ENCODE data around the gene TRAF3. TPM values are rescaled to one million over a fixed set of nuclear protein-coding genes. Genes with fewer than 3 reads are reported as not detected.
A peak's percentile ranks its signal among the peaks of the same experiment; 100 is the strongest.

TRAF3 gene
- total RNA-seq, 5 donors from 2014 or later (not counting 1 experiment from before 2014, with no cell fraction given) = 29.6 to 46.1 (median 35.7) TPM

DNA sequence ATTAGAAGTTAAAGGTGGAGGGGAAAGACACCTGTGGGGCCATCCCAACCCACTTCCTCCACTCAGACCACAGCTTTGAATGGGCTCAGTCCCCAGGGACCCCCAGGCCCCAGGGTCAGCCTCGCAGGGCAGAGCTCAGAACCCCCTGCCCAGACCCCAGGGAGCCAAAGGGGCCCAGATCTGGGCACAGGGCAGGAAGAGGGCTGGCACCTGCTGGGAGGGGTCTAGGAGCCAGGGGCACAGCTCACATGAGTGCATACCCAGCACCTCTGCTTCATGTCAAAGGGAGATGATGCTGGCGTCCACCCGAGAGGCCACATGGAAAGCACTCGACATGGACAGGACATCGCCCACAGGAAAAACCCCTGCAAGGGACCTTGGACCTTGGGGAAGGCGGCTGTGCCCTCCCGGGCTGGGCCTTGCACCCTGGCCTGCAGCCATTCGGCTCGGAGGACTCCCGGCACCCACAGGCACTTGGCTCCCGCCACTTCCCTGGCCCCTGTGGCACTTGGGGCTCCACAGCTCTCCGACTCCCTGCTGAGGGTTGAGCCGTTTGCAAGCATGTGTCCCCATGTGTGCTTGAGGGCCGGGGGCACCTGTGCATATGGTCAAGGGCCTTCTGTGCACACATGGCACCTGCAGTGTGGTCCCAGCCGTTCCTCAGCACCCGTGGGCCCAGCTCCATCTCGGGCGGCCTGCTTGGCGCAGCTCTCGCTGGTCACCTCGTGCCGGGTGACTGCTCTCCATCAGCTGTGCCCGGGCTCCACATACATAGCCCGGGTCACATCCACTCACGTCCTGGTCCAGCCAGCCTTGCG lies 137.4 kb downstream of the TRAF3 start:
- ChIA-PET POLR2A (no interaction called here), CTCF (interaction anchor here in 1 of 2 donors (0.5 kb wide), 1 partner anchor 362 kb away, joined by 4 read pairs; no protein-coding TSS in a partner anchor)
- Histone ChIP-seq H3K27me3 (replicated peaks in 1 of 2; ENCODE audit: control insufficient read depth in 2 of 2, extremely low read depth in 1 of 2, insufficient read depth in 2 of 2, low read length in 1 of 2) (no peaks in the 10 kb centered on the region), H3K4me1 (ENCODE audit: control insufficient read depth in 1 of 2, extremely low read depth in 1 of 2, insufficient read depth in 2 of 2, low read length in 2 of 2) (peaks cover 0 to 11% of the 10 kb centered on the region in 2 experiments), H3K27ac (ENCODE audit: low read length) (no peak overlapping the region), H3K9me3 (no peaks in the 10 kb centered on the region), H3K36me3 (ENCODE audit: control insufficient read depth in 2 of 2, extremely low read depth in 1 of 2, insufficient read depth in 1 of 2, low read length in 1 of 2) (peaks cover 5 to 10% of the 10 kb centered on the region in 2 donors), H3K4me3 (ENCODE audit: control insufficient read depth in 1 of 2, extremely low read depth in 1 of 2, low read length in 1 of 2) (no peak overlapping the region)
- no peak overlapping the region for H3K4me3 Mint-ChIP-seq
- no peaks in the 10 kb centered on the region for H3K27me3 Mint-ChIP-seq
- no peak for ATAC-seq (replicated peaks in 1 of 4)
- no peak overlapping the region for H3K27ac Mint-ChIP-seq
- peaks cover 0 to 5% (median 0%) of the 10 kb centered on the region in 3 donors for H3K4me1 Mint-ChIP-seq
- H3K9me3 Mint-ChIP-seq = no peaks in the 10 kb centered on the region
- H3K36me3 Mint-ChIP-seq = peaks cover 6% of the 10 kb centered on the region
- no peak for DNase-seq
- WGBS (ENCODE audit: insufficient coverage) = 93% methylated on average over 26 of the region's 26 CpGs

- ChIA-PET CTCF (no interaction called here), POLR2A (no interaction called here)
- Histone ChIP-seq H3K27me3 (replicated peaks in 1 of 2; ENCODE audit: control insufficient read depth in 2 of 2, extremely low read depth in 1 of 2, insufficient read depth in 2 of 2, low read length in 1 of 2) (no peaks in the 10 kb centered on the region), H3K4me3 (ENCODE audit: control insufficient read depth in 1 of 2, extremely low read depth in 1 of 2, low read length in 1 of 2) (no peak overlapping the region), H3K9me3 (no peaks in the 10 kb centered on the region), H3K27ac (ENCODE audit: low read length) (no peak overlapping the region), H3K36me3 (ENCODE audit: control insufficient read depth in 2 of 2, extremely low read depth in 1 of 2, insufficient read depth in 1 of 2, low read length in 1 of 2) (peaks cover 5 to 8% of the 10 kb centered on the region in 2 donors), H3K4me1 (ENCODE audit: control insufficient read depth in 1 of 2, extremely low read depth in 1 of 2, insufficient read depth in 2 of 2, low read length in 2 of 2) (peaks cover 0 to 11% of the 10 kb centered on the region in 2 experiments)
- Mint-ChIP-seq H3K9me3 (no peaks in the 10 kb centered on the region), H3K4me1 (peaks cover 0 to 5% (median 0%) of the 10 kb centered on the region in 3 donors), H3K4me3 (no peak overlapping the region), H3K36me3 (peaks cover 6% of the 10 kb centered on the region), H3K27me3 (no peaks in the 10 kb centered on the region), H3K27ac (peak overlapping the region; percentile 21 to 52)
- DNase-seq (no peak), ATAC-seq (replicated peaks in 1 of 4) (no peak)
- 93% methylated on average over 5 of the region's 19 CpGs for WGBS (ENCODE audit: insufficient coverage)
Observed at GRCh38 chr14:102915292-102916110, 138.3 kb downstream of the TRAF3 start.

DNA sequence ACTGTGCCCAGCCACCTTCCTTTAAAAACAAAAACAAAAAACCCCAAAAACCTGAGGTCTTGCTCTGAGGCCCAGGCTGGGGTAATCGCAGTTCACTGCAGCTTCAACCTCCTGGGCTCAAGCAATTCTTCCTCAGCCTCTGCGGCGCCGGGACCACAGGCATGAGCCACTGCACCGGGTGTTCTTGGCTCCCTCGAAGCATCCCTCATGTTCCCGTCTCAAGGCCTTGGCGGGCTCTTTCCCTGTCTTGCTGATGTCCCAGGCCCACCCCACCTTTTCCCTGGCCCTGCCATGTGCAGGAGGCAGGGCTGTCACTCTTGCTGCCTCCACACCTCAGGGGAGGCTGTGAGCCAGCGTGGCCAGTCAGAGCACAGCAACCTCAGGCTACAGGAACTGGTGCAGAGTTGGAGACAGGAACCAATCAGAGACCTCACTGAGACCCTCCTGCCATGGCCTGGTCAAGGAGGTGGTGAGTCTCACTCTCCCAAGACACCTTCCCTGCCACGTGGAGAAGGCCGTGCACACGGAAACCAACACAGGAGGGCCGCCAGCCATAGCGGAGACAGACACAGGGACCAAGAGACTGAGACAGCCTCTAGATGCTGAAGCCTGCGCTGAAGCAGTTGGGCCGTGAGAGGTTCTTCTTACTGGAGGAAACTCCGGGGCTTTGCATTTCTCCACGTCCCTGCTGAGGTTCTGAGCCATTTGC lies 139.3 kb downstream of the TRAF3 start:
- WGBS (ENCODE audit: insufficient coverage) = 82% methylated on average over 17 of the region's 18 CpGs
- POLR2A ChIA-PET = no interaction called here
- no peaks in the 10 kb centered on the region for H3K27me3 Mint-ChIP-seq
- H3K4me1 Mint-ChIP-seq = peaks cover 0 to 5% (median 0%) of the 10 kb centered on the region in 3 donors
- Histone ChIP-seq H3K4me3 (ENCODE audit: control insufficient read depth in 1 of 2, extremely low read depth in 1 of 2, low read length in 1 of 2) (no peak overlapping the region), H3K27me3 (replicated peaks in 1 of 2; ENCODE audit: control insufficient read depth in 2 of 2, extremely low read depth in 1 of 2, insufficient read depth in 2 of 2, low read length in 1 of 2) (no peaks in the 10 kb centered on the region), H3K4me1 (ENCODE audit: control insufficient read depth in 1 of 2, extremely low read depth in 1 of 2, insufficient read depth in 2 of 2, low read length in 2 of 2) (peaks cover 0 to 11% of the 10 kb centered on the region in 2 experiments), H3K9me3 (no peaks in the 10 kb centered on the region), H3K27ac (ENCODE audit: low read length) (no peak overlapping the region), H3K36me3 (ENCODE audit: control insufficient read depth in 2 of 2, extremely low read depth in 1 of 2, insufficient read depth in 1 of 2, low read length in 1 of 2) (peaks cover 1 to 8% of the 10 kb centered on the region in 2 donors)
- no peak overlapping the region for H3K27ac Mint-ChIP-seq
- no peaks in the 10 kb centered on the region for H3K9me3 Mint-ChIP-seq
- H3K4me3 Mint-ChIP-seq = no peak overlapping the region
- CTCF ChIA-PET = interaction anchor here in 1 of 2 donors (1.7 kb wide), 1 partner anchor 222 kb away, joined by 8 read pairs; no protein-coding TSS in a partner anchor
- no peak for ATAC-seq (replicated peaks in 1 of 4)
- no peak for DNase-seq
- no peaks in the 10 kb centered on the region for H3K36me3 Mint-ChIP-seq

- POLR2A ChIA-PET = no interaction called here
- no peak for DNase-seq
- H3K4me1 Mint-ChIP-seq = peaks cover 0 to 5% (median 0%) of the 10 kb centered on the region in 3 donors
- H3K36me3 Mint-ChIP-seq = no peaks in the 10 kb centered on the region
- 91% methylated on average over 6 of the region's 6 CpGs for WGBS (ENCODE audit: insufficient coverage)
- no peaks in the 10 kb centered on the region for H3K9me3 Mint-ChIP-seq
- Histone ChIP-seq H3K9me3 (no peaks in the 10 kb centered on the region), H3K36me3 (ENCODE audit: control insufficient read depth in 2 of 2, extremely low read depth in 1 of 2, insufficient read depth in 1 of 2, low read length in 1 of 2) (peaks cover 0 to 5% of the 10 kb centered on the region in 2 donors), H3K27ac (ENCODE audit: low read length) (no peak overlapping the region), H3K27me3 (replicated peaks in 1 of 2; ENCODE audit: control insufficient read depth in 2 of 2, extremely low read depth in 1 of 2, insufficient read depth in 2 of 2, low read length in 1 of 2) (no peaks in the 10 kb centered on the region), H3K4me3 (ENCODE audit: control insufficient read depth in 1 of 2, extremely low read depth in 1 of 2, low read length in 1 of 2) (no peak overlapping the region), H3K4me1 (ENCODE audit: control insufficient read depth in 1 of 2, extremely low read depth in 1 of 2, insufficient read depth in 2 of 2, low read length in 2 of 2) (peaks cover 0 to 11% of the 10 kb centered on the region in 2 experiments)
- no peak overlapping the region for H3K4me3 Mint-ChIP-seq
- H3K27ac Mint-ChIP-seq = peak overlapping the region in 1 of 2 donors; percentile 63
- H3K27me3 Mint-ChIP-seq = no peaks in the 10 kb centered on the region
- no peak for ATAC-seq (replicated peaks in 1 of 4)
- CTCF ChIA-PET = interaction anchor here in 1 of 2 donors (1.7 kb wide), 1 partner anchor 223 kb away, joined by 8 read pairs; no protein-coding TSS in a partner anchor
Observed at GRCh38 chr14:102917056-102917385, 139.8 kb downstream of the TRAF3 start.

DNA sequence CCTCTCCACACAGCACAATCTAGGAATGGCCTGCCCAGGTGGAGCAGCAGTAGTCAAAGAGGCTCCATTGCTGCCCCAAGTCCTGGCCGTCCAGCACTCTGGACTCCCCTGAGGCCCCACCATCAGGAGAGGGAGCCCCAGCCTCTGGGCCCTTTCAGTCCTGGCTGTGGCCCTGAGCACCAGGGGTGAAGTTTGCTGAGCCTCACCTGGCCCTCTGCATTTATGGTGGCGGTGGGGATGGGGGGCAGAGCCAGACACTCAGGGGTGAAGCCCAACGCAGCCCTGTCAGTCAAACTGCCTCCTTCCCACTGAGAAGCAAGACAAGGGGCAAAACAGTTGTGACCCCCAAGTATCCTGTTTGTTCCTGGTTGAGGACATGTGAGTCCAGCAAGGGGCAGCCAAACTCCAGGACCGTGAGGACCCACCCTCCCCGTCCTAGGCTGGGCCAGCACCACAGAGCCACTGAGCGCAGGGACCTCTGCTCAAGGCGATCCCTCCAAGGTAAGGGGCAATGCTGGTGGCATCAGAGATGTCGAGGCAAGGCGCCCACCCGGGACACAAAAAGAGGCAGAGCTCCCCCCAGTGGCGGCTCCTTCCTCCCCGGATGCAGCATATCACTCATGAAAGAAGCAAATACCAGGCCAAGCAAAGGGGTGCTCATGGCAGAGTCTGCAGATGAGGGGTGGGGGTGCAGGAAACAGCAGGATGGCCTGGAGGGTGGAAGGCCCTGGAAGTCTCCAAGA lies 140.4 kb downstream of the TRAF3 start:
- H3K4me1 ChIP-seq (ENCODE audit: control insufficient read depth in 1 of 2, extremely low read depth in 1 of 2, insufficient read depth in 2 of 2, low read length in 2 of 2) = peaks cover 0 to 13% of the 10 kb centered on the region in 2 experiments
- Mint-ChIP-seq H3K9me3 (no peaks in the 10 kb centered on the region), H3K36me3 (no peaks in the 10 kb centered on the region), H3K27ac (peak overlapping the region in 1 of 2 donors; percentile 63), H3K4me3 (no peak overlapping the region), H3K4me1 (peaks cover 0 to 5% (median 0%) of the 10 kb centered on the region in 3 donors), H3K27me3 (no peaks in the 10 kb centered on the region)
- POLR2A ChIA-PET = no interaction called here
- H3K27me3 ChIP-seq (replicated peaks in 1 of 2; ENCODE audit: control insufficient read depth in 2 of 2, extremely low read depth in 1 of 2, insufficient read depth in 2 of 2, low read length in 1 of 2) = peaks cover 2 to 5% of the 10 kb centered on the region in 2 experiments
- ATAC-seq (replicated peaks in 1 of 4) (peak; percentile 22 to 59 (median 45)), DNase-seq (peak in 33 of 35 experiments; percentile 22 to 70 (median 55))
- CTCF ChIA-PET = interaction anchor here in 1 of 2 donors (1.7 kb wide), 1 partner anchor 223 kb away, joined by 8 read pairs; no protein-coding TSS in a partner anchor
- no peaks in the 10 kb centered on the region for H3K9me3 ChIP-seq
- H3K27ac ChIP-seq (ENCODE audit: low read length) = peak overlapping the region; percentile 18
- no peak overlapping the region for H3K4me3 ChIP-seq (ENCODE audit: control insufficient read depth in 1 of 2, extremely low read depth in 1 of 2, low read length in 1 of 2)
- peaks cover 0 to 5% of the 10 kb centered on the region in 2 donors for H3K36me3 ChIP-seq (ENCODE audit: control insufficient read depth in 2 of 2, extremely low read depth in 1 of 2, insufficient read depth in 1 of 2, low read length in 1 of 2)
- 68% methylated on average over 6 of the region's 12 CpGs for WGBS (ENCODE audit: insufficient coverage)
